Subcutaneous abdominal adipose tissue (tissue), 5 donors: ENCODE data around the gene ZNF574.

ENCODE experiments used
- H3K27ac ChIP-seq: one replicate; pipeline ENCODE4 v1.7.0; 2013; ENCODE audit warnings: low read depth, mild to moderate bottlenecking, inconsistent platforms, low read length, moderate library complexity
- H3K27me3 ChIP-seq, 5 donors: one replicate each; pipeline ENCODE4 v1.7.0; 2013; ENCODE audit warnings: low read length in 5 of 5, inconsistent platforms in 1 of 5; ENCODE audit not compliant: control insufficient read depth in 5 of 5, insufficient read depth in 4 of 5
- H3K36me3 ChIP-seq, 5 donors: one replicate each; pipeline ENCODE4 v1.7.0; 2013; ENCODE audit warnings: low read length in 5 of 5; ENCODE audit not compliant: control insufficient read depth in 5 of 5, insufficient read depth in 5 of 5
- H3K4me1 ChIP-seq, 5 donors: one replicate each; pipeline ENCODE4 v1.7.0; 2013; ENCODE audit warnings: low read length in 5 of 5, mild to moderate bottlenecking in 3 of 5, moderate library complexity in 1 of 5; ENCODE audit not compliant: control insufficient read depth in 5 of 5, insufficient read depth in 5 of 5
- H3K4me3 ChIP-seq, 5 donors: one replicate each; pipeline ENCODE4 v1.7.0; 2013; ENCODE audit warnings: low read length in 5 of 5, low read depth in 1 of 5
- H3K9ac ChIP-seq, 5 donors: one replicate each; pipeline ENCODE4 v1.7.0; 2013; ENCODE audit warnings: low read length in 5 of 5, mild to moderate bottlenecking in 4 of 5, moderate library complexity in 3 of 5
- H3K9me3 ChIP-seq, 5 donors: one replicate each; pipeline ENCODE4 v1.7.0; 2013; ENCODE audit warnings: low read length in 5 of 5; ENCODE audit not compliant: control insufficient read depth in 5 of 5
- donor health status: healthy.
- donor health status: healthy.
- donor health status: healthy.
- donor health status: healthy.
- donor health status: healthy.

The ZNF574 gene

DNA sequence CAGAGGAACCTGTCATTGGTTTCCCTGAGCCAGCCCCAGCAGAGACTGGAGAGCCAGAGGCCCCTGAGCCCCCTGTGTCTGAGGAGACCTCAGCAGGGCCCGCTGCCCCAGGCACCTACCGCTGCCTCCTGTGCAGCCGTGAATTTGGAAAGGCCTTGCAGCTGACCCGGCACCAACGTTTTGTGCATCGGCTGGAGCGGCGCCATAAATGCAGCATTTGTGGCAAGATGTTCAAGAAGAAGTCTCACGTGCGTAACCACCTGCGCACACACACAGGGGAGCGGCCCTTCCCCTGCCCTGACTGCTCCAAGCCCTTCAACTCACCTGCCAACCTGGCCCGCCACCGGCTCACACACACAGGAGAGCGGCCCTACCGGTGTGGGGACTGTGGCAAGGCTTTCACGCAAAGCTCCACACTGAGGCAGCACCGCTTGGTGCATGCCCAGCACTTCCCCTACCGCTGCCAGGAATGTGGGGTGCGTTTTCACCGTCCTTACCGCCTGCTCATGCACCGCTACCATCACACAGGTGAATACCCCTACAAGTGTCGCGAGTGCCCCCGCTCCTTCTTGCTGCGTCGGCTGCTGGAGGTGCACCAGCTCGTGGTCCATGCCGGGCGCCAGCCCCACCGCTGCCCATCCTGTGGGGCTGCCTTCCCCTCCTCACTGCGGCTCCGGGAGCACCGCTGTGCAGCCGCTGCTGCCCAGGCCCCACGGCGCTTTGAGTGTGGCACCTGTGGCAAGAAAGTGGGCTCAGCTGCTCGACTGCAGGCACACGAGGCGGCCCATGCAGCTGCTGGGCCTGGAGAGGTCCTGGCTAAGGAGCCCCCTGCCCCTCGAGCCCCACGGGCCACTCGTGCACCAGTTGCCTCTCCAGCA lies 4.2 kb downstream of the ZNF574 start:
- Histone ChIP-seq H3K27me3 (no peaks in the 10 kb centered on the region), H3K4me1 (peaks cover 0 to 23% (median 18%) of the 10 kb centered on the region in 5 donors), H3K9ac (no peak overlapping the region), H3K36me3 (peaks cover 0 to 39% (median 38%) of the 10 kb centered on the region in 5 donors), H3K4me3 (no peak overlapping the region), H3K9me3 (no peaks in the 10 kb centered on the region), H3K27ac (no peak overlapping the region)

DNA sequence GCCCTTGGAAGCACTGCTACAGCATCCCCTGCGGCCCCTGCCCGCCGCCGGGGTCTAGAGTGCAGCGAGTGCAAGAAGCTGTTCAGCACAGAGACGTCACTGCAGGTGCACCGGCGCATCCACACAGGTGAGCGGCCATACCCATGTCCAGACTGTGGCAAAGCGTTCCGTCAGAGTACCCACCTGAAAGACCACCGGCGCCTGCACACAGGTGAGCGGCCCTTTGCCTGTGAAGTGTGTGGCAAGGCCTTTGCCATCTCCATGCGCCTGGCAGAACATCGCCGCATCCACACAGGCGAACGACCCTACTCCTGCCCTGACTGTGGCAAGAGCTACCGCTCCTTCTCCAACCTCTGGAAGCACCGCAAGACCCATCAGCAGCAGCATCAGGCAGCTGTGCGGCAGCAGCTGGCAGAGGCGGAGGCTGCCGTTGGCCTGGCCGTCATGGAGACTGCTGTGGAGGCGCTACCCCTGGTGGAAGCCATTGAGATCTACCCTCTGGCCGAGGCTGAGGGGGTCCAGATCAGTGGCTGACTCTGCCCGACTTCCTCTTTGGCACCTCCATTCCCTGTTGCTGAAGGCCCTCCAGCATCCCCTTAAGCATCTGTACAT lies 4.9 kb downstream of the ZNF574 start:
- H3K4me1 ChIP-seq: peaks cover 0 to 18% (median 15%) of the 10 kb centered on the region in 5 donors
- H3K27ac ChIP-seq: no peak overlapping the region
- H3K27me3 ChIP-seq: no peaks in the 10 kb centered on the region
- H3K9ac ChIP-seq: no peak overlapping the region
- H3K9me3 ChIP-seq: no peaks in the 10 kb centered on the region
- H3K36me3 ChIP-seq: peaks cover 0 to 39% (median 38%) of the 10 kb centered on the region in 5 donors
- H3K4me3 ChIP-seq: no peak overlapping the region

DNA sequence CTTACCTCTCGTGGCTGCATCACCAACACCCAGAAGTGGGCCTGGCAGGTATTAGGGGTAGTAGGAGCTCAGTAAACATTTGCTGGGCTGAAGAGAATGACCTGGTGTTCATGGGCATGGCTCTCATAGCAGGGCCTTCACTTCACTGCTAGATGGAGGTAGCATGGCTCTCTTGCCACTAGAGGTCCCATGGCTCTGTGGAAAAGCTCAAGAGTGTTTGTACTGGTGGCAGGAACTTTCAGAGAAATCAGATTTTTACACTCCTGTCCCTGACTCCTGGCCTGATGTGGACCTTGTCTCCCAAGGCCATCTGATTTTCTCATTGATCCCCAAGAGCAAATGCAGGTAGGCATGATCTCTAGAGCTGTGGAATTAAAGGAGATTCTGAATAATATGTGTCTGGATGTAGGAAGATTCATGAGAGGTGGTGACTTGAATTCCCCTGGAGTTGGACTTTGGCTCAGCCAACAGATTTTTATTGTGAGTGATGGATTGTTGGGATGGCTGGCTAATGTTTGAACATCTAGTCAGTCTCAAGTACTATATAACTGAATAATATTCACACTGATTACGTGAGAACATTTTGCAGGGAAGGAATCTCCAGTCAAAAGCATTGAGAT lies 5.7 kb downstream of the ZNF574 start:
- no peaks in the 10 kb centered on the region for H3K9me3 ChIP-seq
- H3K36me3 ChIP-seq: peaks cover 0 to 39% (median 38%) of the 10 kb centered on the region in 5 donors
- H3K4me1 ChIP-seq: peaks cover 0 to 16% (median 12%) of the 10 kb centered on the region in 5 donors
- no peak overlapping the region for H3K4me3 ChIP-seq
- no peaks in the 10 kb centered on the region for H3K27me3 ChIP-seq
- no peak overlapping the region for H3K27ac ChIP-seq
- H3K9ac ChIP-seq: no peak overlapping the region

DNA sequence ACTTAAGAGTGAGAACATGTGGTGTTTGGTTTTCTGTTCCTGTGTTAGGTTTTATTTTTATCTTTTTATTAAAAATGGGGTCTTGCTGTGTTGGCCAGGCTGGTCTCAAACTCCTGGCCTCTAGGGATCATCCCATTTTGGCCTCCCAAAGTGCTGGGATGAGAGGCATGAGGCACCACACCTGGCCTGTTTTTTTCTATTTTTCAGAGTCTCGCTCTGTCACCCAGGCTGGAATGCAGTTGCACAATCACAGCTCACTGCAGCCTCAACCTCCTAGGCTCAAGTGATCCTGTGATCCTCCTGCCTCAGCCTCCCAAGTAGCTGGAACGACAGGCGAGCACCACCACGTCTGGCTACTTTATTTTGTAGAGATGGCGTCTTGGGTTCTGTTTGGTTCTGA lies 7.6 kb downstream of the ZNF574 start:
- no peaks in the 10 kb centered on the region for H3K27me3 ChIP-seq
- H3K4me1 ChIP-seq: peaks cover 0 to 11% (median 2%) of the 10 kb centered on the region in 5 donors
- H3K36me3 ChIP-seq: peaks cover 0 to 37% (median 36%) of the 10 kb centered on the region in 5 donors
- no peak overlapping the region for H3K4me3 ChIP-seq
- H3K9ac ChIP-seq: no peak overlapping the region
- H3K9me3 ChIP-seq: no peaks in the 10 kb centered on the region
- H3K27ac ChIP-seq: no peak overlapping the region

DNA sequence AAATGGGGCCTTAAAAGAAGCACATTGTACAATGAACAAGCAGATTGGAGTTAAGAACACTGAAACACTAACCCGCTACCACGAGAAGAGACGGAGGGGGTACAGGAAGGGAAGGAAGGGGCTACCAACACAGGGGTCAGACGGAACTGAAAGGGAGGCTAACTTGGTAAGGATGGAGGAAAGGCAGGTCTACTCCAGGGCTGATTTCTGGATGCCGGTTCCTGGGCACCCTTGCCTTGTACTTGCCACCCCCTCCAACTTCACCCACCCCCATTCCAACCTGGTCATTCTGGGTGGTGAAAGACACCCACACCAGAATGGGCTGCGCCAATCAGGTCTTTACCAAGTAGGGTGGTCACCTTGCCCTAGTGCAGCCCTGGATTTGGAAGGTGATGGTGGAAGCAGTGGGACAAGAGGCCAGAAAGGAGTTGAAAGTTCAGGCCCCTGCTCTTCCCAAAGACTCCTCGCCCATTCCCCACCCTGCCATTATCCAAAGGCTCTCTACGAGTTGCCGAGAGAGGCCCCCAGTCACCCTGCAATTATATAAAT lies 10.3 kb downstream of the ZNF574 start:
- Histone ChIP-seq H3K36me3 (peaks cover 0 to 10% (median 9%) of the 10 kb centered on the region in 5 donors), H3K27ac (no peak overlapping the region), H3K4me1 (peaks cover 0 to 25% (median 7%) of the 10 kb centered on the region in 5 donors), H3K9ac (no peak overlapping the region), H3K27me3 (no peaks in the 10 kb centered on the region), H3K4me3 (no peak overlapping the region), H3K9me3 (no peaks in the 10 kb centered on the region)

DNA sequence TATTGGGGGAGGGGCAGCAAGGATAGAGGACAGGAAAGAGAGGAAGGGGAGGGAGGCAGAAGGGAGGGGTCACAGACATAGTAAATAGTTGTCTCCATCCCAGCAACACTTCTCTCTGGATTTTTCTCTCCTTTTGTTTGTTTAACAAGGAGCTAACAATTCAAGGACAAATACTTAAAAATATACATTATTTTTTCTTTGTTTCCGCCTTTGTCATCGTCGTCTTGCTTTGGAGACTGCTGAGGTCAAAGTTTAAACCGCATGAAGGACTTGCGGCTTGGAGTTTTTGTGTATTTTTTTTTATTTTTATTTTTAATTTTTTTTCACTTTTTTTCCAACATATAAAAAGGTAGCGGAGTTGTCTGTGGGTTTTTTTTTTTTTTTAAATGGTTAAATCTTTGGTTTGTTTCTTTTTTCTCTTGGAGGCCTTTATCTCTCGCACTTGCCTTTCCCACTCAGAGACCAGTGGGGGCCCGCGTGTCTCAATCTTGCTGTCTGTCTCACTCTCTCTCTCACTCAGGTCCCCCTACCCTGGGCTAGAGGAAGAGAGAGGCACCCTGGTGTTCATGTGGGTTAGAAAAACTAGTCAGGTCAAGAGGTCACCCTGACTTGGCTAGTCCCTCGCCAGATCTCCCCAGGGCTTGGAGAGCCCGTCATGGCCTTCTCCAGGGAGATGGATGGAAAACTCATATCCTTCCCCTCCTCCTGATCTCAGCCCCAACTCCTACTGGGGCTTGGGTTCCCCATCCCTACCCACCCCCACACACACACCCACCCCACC lies 11.0 kb downstream of the ZNF574 start:
- Histone ChIP-seq H3K36me3 (peaks cover 0 to 3% (median 2%) of the 10 kb centered on the region in 5 donors), H3K27me3 (no peaks in the 10 kb centered on the region), H3K4me1 (peaks cover 0 to 26% (median 7%) of the 10 kb centered on the region in 5 donors), H3K9me3 (no peaks in the 10 kb centered on the region), H3K9ac (no peak overlapping the region), H3K4me3 (no peak overlapping the region), H3K27ac (no peak overlapping the region)

DNA sequence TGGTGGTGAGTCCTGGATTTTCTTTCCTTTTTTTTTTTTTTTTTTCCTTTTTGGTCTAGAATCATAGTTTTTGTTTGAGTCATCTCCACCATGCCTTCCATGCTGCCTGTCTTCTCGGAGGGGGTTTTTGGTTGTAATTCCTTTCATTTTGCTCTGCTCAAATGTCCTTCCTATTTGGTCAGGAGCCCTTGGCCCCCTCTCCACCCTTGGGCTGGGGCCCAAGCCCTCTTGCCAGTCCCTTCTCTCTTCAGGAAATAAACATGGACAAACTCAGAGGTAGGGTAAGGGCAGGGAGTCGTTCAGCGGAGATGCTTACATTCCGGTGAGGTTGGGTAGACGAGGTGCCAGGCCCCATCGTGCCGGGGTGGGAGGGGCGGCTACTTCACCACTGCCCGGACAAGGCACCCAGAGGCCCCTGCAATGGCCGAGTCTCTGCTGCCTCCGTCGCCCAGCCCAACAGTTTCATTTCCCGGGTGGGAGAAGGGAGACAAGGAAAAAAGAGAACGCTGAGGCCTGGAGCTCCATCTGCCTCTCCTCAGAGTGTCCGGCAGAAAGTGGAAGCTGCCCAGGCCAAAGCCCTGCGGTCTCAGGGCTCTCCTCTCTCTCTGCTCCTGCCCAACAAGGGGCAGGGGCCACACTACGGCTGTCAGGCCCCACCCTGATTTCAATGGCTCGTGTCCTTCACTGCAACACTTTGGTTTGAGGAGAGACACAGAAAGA lies 12.7 kb downstream of the ZNF574 start:
- H3K9ac ChIP-seq: peak overlapping the region in 2 of 5 donors; percentile 31 to 35
- peak overlapping the region; percentile 1 for H3K27ac ChIP-seq
- H3K4me3 ChIP-seq: peak overlapping the region in 2 of 5 donors; percentile 3 to 46
- H3K36me3 ChIP-seq: peaks cover 0 to 1% (median 0%) of the 10 kb centered on the region in 5 donors
- H3K9me3 ChIP-seq: no peaks in the 10 kb centered on the region
- H3K27me3 ChIP-seq: peaks cover 0 to 2% (median 0%) of the 10 kb centered on the region in 5 donors
- peaks cover 2 to 38% (median 9%) of the 10 kb centered on the region in 5 donors for H3K4me1 ChIP-seq

DNA sequence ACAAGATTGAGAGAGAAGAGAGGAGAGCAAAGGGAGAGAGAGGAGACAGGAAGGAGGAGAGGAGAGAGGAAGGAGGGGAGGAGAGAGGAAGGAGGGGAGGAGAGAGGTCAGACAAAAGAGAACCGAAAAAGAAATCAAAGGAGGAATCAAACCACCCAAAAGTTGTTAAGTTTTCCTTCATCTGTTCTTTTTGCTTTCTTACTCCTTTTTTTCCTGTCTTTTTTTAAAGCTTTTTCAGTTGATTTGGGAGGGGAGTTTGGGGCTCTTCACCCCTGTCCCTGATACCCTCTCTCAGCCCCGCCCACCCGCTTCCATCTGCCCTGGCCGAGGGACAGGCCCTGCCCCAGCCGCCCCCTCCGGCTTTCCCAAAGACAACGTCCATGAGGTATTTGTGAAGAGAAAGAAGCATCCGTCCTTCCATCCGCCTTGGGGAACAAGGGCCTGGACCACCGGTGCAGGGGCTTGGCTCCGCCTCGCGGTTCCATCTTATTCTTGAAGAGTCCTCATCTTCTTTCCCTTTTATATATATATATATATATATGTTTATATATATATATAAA lies 13.3 kb downstream of the ZNF574 start:
- Histone ChIP-seq H3K9me3 (no peaks in the 10 kb centered on the region), H3K4me3 (peak overlapping the region in 2 of 5 donors; percentile 3 to 46), H3K36me3 (peaks cover 0 to 7% (median 0%) of the 10 kb centered on the region in 5 donors)

More for the DNA sequence above, 13.3 kb downstream of the ZNF574 start:
- Histone ChIP-seq H3K27ac (peak overlapping the region; percentile 1), H3K4me1 (peaks cover 7 to 45% (median 16%) of the 10 kb centered on the region in 5 donors), H3K27me3 (peaks cover 0 to 2% (median 0%) of the 10 kb centered on the region in 5 donors), H3K9ac (peak overlapping the region in 2 of 5 donors; percentile 31 to 35)
